SK-N-SH (cell line): ENCODE data around the gene ACVR2B. TPM values are rescaled to one million over a fixed set of nuclear protein-coding genes. Genes with fewer than 3 reads are reported as not detected.

Experiments used
- CTCF ChIA-PET: fragments of 300-600, 350-600 bp; formaldehyde crosslinking; extraction: SDS; loops from one replicate; lab custom pipeline; 2021; lab: Yijun Ruan, JAX
- POLR2A ChIA-PET: fragments of 350-600 bp; sonication (Branson Sonifier 250); formaldehyde crosslinking; extraction: SDS; loops from one replicate; lab custom pipeline; 2020; ENCODE audit warnings: antibody characterized with exemption, inconsistent platforms; lab: Yijun Ruan, JAX
- DNase-seq: peaks from one replicate; pipeline ENCODE4 v3.0.0; 2012
- H2AFZ ChIP-seq: fragments of 200-600 bp; sonication (generic); 2 replicates; pipeline ENCODE4 v1.8.1; 2016; ENCODE audit warnings: antibody characterized with exemption, mild to moderate bottlenecking, low read depth
- H3F3A ChIP-seq: fragments of 200-600 bp; sonication (generic); replicated peaks from 2 replicates; pipeline ENCODE3; 2016; ENCODE audit warnings: antibody characterized with exemption, mild to moderate bottlenecking; ENCODE audit not compliant: insufficient read depth
- H3K27ac ChIP-seq, 2 experiments: fragments of 200-500 bp in 1 of 2; fragments of 200-600 bp in 1 of 2; sonication (Bioruptor generic) in 1 of 2; sonication (generic), shearing (Covaris generic) in 1 of 2; 2 replicates each; pipeline versions ENCODE4 v1.5.1 to v1.6.1; 2014 to 2016; ENCODE audit warnings: low read depth in 2 of 2, inconsistent platforms in 1 of 2, low read length in 1 of 2, mild to moderate bottlenecking in 1 of 2, mixed read lengths in 1 of 2
- H3K27me3 ChIP-seq: fragments of 200-600 bp; sonication (generic), shearing (Covaris generic); 2 replicates; pipeline ENCODE4 v1.6.1; 2016; ENCODE audit warnings: mixed run types; ENCODE audit not compliant: insufficient read depth
- H3K36me3 ChIP-seq, 2 experiments: fragments of 200-500 bp in 1 of 2; fragments of 200-600 bp in 1 of 2; sonication (Bioruptor generic) in 1 of 2; sonication (generic) in 1 of 2; replicated peaks in 1 of 2; 2 replicates each; pipeline versions ENCODE3 to v1.5.1; 2014 to 2016; ENCODE audit warnings: low read length in 1 of 2, mild to moderate bottlenecking in 1 of 2; ENCODE audit not compliant: insufficient read depth in 2 of 2, control insufficient read depth in 1 of 2
- H3K4me1 ChIP-seq, 2 experiments: fragments of 200-500 bp in 1 of 2; fragments of 200-600 bp in 1 of 2; sonication (Bioruptor generic) in 1 of 2; sonication (generic), shearing (Covaris generic) in 1 of 2; 2 replicates each; pipeline versions ENCODE4 v1.5.1 to v1.6.1; 2014 to 2016; ENCODE audit warnings: low read depth in 1 of 2, low read length in 1 of 2, mixed run types in 1 of 2; ENCODE audit not compliant: insufficient read depth in 2 of 2, control insufficient read depth in 1 of 2
- H3K4me2 ChIP-seq: fragments of 200-600 bp; sonication (generic), shearing (Covaris generic); 2 replicates; pipeline ENCODE4 v1.6.1; 2017; ENCODE audit warnings: mixed run types
- H3K4me3 ChIP-seq, 2 experiments: fragments of 200-500 bp in 1 of 2; fragments of 200-600 bp in 1 of 2; sonication (Bioruptor generic) in 1 of 2; sonication (generic), shearing (Covaris generic) in 1 of 2; 2 replicates each; pipeline versions ENCODE4 v1.5.1 to v1.8.1; 2014 to 2016; ENCODE audit warnings: low read depth in 2 of 2, inconsistent platforms in 1 of 2, low read length in 1 of 2, mild to moderate bottlenecking in 1 of 2, mixed read lengths in 1 of 2, moderate library complexity in 1 of 2
- H3K79me2 ChIP-seq: fragments of 200-600 bp; sonication (generic); 2 replicates; pipeline ENCODE4 v1.8.1; 2017; ENCODE audit warnings: mild to moderate bottlenecking; ENCODE audit not compliant: insufficient read depth
- H3K9ac ChIP-seq: fragments of 200-600 bp; sonication (generic); 2 replicates; pipeline ENCODE4 v1.6.1; 2017; ENCODE audit warnings: mixed run types
- H3K9me2 ChIP-seq: fragments of 200-600 bp; sonication (generic); 2 replicates; pipeline ENCODE4 v1.6.1; 2017; ENCODE audit warnings: mixed run types
- H3K9me3 ChIP-seq: fragments of 200-600 bp; sonication (generic); 2 replicates; pipeline ENCODE4 v1.6.1; 2017; ENCODE audit warnings: mixed run types, mild to moderate bottlenecking, moderate library complexity
- H4K20me1 ChIP-seq: fragments of 200-600 bp; sonication (generic); 2 replicates; pipeline ENCODE4 v1.6.1; 2017; ENCODE audit warnings: mild to moderate bottlenecking, mixed run types; ENCODE audit not compliant: insufficient read depth
- CHD2 ChIP-seq: fragments of 150-350 bp; IDR thresholded peaks from 2 replicates; pipeline ENCODE4 v1.6.1; 2018; ENCODE audit warnings: low read length; ENCODE audit not compliant: partially characterized antibody
- EP300 ChIP-seq, 2 experiments: IDR thresholded peaks; 2 replicates each; pipeline versions ENCODE4 v1.4.0 to v1.6.1; 2012; ENCODE audit warnings: borderline replicate concordance in 1 of 2, low read depth in 1 of 2, low read length in 1 of 2
- EZH2phosphoT487 ChIP-seq: fragments of 200-600 bp; sonication (generic); IDR thresholded peaks from 2 replicates; pipeline ENCODE4 v1.6.1; 2017; ENCODE audit warnings: low read depth, mixed run types, mild to moderate bottlenecking, antibody characterized with exemption, moderate library complexity, borderline replicate concordance
- GABPA ChIP-seq: IDR thresholded peaks from 2 replicates; pipeline ENCODE4 v1.4.0; 2012; ENCODE audit warnings: low read depth, mild to moderate bottlenecking
- GATA2 ChIP-seq: sonication (generic); formaldehyde crosslinking; IDR thresholded peaks from 2 replicates; pipeline ENCODE4 v1.5.0; 2020; ENCODE audit warnings: mild to moderate bottlenecking, missing genetic modification reagents
- JUND ChIP-seq: IDR thresholded peaks from 2 replicates; pipeline ENCODE4 v1.4.0; 2012
- MAX ChIP-seq: IDR thresholded peaks from 2 replicates; pipeline ENCODE4 v1.4.0; 2012; ENCODE audit warnings: low read depth
- MXI1 ChIP-seq: IDR thresholded peaks from 2 replicates; pipeline ENCODE4 v1.6.1; 2012; ENCODE audit warnings: mild to moderate bottlenecking, low read depth, low read length, improper control_type of control experiment
- NRF1 ChIP-seq: IDR thresholded peaks from 2 replicates; pipeline ENCODE4 v1.6.1; 2012; ENCODE audit warnings: low read depth, mild to moderate bottlenecking, low read length
- PBX3 ChIP-seq: IDR thresholded peaks from 2 replicates; pipeline ENCODE4; 2012
- SMC3 ChIP-seq: IDR thresholded peaks from 2 replicates; pipeline ENCODE4 v1.6.1; 2012; ENCODE audit warnings: low read depth, low read length, improper control_type of control experiment
- TAF1 ChIP-seq: IDR thresholded peaks from 2 replicates; pipeline ENCODE4 v1.6.1; 2012; ENCODE audit warnings: low read depth, mild to moderate bottlenecking, low read length, moderate library complexity, borderline replicate concordance
- TCF12 ChIP-seq: IDR thresholded peaks from 2 replicates; pipeline ENCODE4 v1.4.0; 2012
- USF1 ChIP-seq: IDR thresholded peaks from 2 replicates; pipeline ENCODE4 v1.4.0; 2012; ENCODE audit warnings: low read depth, borderline replicate concordance
- USF2 ChIP-seq: fragments of 150-350 bp; IDR thresholded peaks from 2 replicates; pipeline ENCODE4 v1.6.1; 2017; ENCODE audit warnings: antibody characterized with exemption, low read length, low read depth, borderline replicate concordance
- ZBTB33 ChIP-seq: IDR thresholded peaks from 2 replicates; pipeline ENCODE4 v1.4.0; 2012; ENCODE audit warnings: low read depth, borderline replicate concordance
- WGBS: methylation state at CpG from one replicate; pipeline ENCODE4 v1.1.6; 2017; ENCODE audit warnings: low lambda C conversion rate; 5-methylcytosine and 5-hydroxymethylcytosine counted together
- polyA plus RNA-seq, 3 experiments: library from polyadenylated mRNA; depleted of rRNA; stranded (reverse); fragments of >200 nt; gene quantifications; 2 replicates each; pipeline ENCODE4 v1.2.3, GENCODE V29; 2012
- TF ChIP-seq, protein P1 (sequence below): IDR thresholded peaks from 2 replicates; pipeline ENCODE4 v1.6.1; 2012; ENCODE audit warnings: mild to moderate bottlenecking, low read depth, low read length, moderate library complexity

Gene ACVR2B
- polyA plus RNA-seq, 1 of the 3 experiments (the other 2 are of a cell fraction), result 1.4 TPM

DNA sequence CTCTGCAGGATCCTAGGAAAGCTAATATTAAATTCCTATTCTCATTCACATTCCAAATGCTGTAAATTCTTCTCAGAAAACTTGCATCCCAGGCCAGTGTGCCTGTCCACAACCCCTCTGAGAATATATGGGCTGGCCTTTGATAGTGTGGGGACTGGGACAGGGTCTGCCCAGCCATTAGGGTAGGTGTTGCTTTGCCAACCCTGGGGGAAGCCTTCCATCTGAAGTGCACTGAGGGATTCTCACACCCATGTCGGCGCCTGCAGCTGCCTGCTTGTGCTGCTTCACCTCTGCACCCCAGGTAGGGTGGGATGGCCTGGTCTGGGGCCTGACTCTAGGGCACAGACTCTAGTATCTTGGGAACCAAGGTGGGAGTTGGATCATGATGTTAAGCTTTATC is 27.2 kb downstream of the ACVR2B start:
- Histone ChIP-seq H3K9ac (no peak overlapping the region), H3K27me3 (no peaks in the 10 kb centered on the region), H4K20me1 (0 out of 2 replicates have a peak, but pooled peaks cover 6% of the 10 kb centered on the region), H3K36me3 (peaks cover 9 to 50% of the 10 kb centered on the region in 2 experiments), H3K4me3 (no peak overlapping the region), H3K27ac (no peak overlapping the region), H2AFZ (no peak overlapping the region), H3F3A (no peaks in the 10 kb centered on the region), H3K4me1 (peaks cover 0 to 9% of the 10 kb centered on the region in 2 experiments; a peak in 1 of 4 replicates), H3K9me2 (no peaks in the 10 kb centered on the region), H3K79me2 (no peaks in the 10 kb centered on the region), H3K4me2 (no peak overlapping the region), H3K9me3 (no peaks in the 10 kb centered on the region)
- POLR2A ChIA-PET, result no interaction called here
- DNase-seq, result no peak
- no peak for TF ChIP-seq SMC3
- TF ChIP-seq GABPA, result no peak
- TF ChIP-seq GATA2 (CRISPR knock-in tag), result no peak
- no peak for TF ChIP-seq EZH2phosphoT487
- no peak for TF ChIP-seq NRF1
- no peak for TF ChIP-seq PBX3
- TF ChIP-seq JUND, result no peak
- TF ChIP-seq TCF12, result no peak
- no peak for TF ChIP-seq MXI1
- TF ChIP-seq CHD2, result no peak
- TF ChIP-seq, protein P1, sequence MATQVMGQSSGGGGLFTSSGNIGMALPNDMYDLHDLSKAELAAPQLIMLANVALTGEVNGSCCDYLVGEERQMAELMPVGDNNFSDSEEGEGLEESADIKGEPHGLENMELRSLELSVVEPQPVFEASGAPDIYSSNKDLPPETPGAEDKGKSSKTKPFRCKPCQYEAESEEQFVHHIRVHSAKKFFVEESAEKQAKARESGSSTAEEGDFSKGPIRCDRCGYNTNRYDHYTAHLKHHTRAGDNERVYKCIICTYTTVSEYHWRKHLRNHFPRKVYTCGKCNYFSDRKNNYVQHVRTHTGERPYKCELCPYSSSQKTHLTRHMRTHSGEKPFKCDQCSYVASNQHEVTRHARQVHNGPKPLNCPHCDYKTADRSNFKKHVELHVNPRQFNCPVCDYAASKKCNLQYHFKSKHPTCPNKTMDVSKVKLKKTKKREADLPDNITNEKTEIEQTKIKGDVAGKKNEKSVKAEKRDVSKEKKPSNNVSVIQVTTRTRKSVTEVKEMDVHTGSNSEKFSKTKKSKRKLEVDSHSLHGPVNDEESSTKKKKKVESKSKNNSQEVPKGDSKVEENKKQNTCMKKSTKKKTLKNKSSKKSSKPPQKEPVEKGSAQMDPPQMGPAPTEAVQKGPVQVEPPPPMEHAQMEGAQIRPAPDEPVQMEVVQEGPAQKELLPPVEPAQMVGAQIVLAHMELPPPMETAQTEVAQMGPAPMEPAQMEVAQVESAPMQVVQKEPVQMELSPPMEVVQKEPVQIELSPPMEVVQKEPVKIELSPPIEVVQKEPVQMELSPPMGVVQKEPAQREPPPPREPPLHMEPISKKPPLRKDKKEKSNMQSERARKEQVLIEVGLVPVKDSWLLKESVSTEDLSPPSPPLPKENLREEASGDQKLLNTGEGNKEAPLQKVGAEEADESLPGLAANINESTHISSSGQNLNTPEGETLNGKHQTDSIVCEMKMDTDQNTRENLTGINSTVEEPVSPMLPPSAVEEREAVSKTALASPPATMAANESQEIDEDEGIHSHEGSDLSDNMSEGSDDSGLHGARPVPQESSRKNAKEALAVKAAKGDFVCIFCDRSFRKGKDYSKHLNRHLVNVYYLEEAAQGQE, result no peak
- no peak for TF ChIP-seq MAX
- TF ChIP-seq EP300 (IDR thresholded peaks at IDR 0.05; ENCODE audit: borderline replicate concordance in 1 of 2, low read depth in 1 of 2, low read length in 1 of 2), result no peak
- TF ChIP-seq USF1, result no peak
- TF ChIP-seq USF2, result no peak
- TF ChIP-seq TAF1, result no peak
- no peak for TF ChIP-seq ZBTB33
- no CpG with 5 or more reads among the region's 2 CpGs for WGBS
- CTCF ChIA-PET, result interaction anchor here (0.8 to 7.7 kb wide), 20 partner anchors 9 to 507 kb away, joined by 3 to 146 read pairs (median 7); partner anchors contain the start of genes EXOG and XYLB
